Measurements from ENCODE around the gene NFIA. TPM values are rescaled to one million over a fixed set of nuclear protein-coding genes. Genes with fewer than 3 reads are reported as not detected.

NFIA gene
- total and polyA plus RNA-seq, 10 of the 15 experiments (the other 5 are each of a cell fraction or from before 2014, with no cell fraction given), result 0.10 to 0.16 TPM; not detected in 8

- TF ChIP-seq EGR1 (IDR thresholded peaks at IDR 0.05; ENCODE audit: borderline replicate concordance in 1 of 2, low read depth in 2 of 2, low read length in 2 of 2) (no peak), ZBTB11 (CRISPR knock-in tag; IDR thresholded peaks at IDR 0.05) (no peak), NR2C2 (IDR thresholded peaks at IDR 0.05; ENCODE audit: borderline replicate concordance, control insufficient read depth, insufficient read length, low read depth) (no peak), TARDBP (IDR thresholded peaks at IDR 0.05; ENCODE audit: borderline replicate concordance) (no peak)
Measured at GRCh38 chr1:61091455-61091854, 9.1 kb downstream of the NFIA start (continued).

GRCh38 chr1:61092642-61093041 lies 10.3 kb downstream of the NFIA start:
- ChIA-PET SMC1A (ENCODE audit: uncharacterized antibody, unreplicated experiment) (no interaction called here), CTCF (interaction anchor here (0.6 kb wide), 1 partner anchor 164 kb away, joined by 3 read pairs; no protein-coding TSS in a partner anchor), RAD21 (ENCODE audit: unreplicated experiment) (no interaction called here), POLR2A (interaction anchor here (0.7 kb wide), 1 partner anchor 39 kb away, joined by 3 read pairs; no protein-coding TSS in a partner anchor)
- Histone ChIP-seq H3K79me2 (ENCODE audit: control insufficient read depth, insufficient read depth, low read length) (no peaks in the 10 kb centered on the region), H2AFZ (ENCODE audit: control insufficient read depth, low read depth, low read length) (no peak overlapping the region), H3K4me2 (ENCODE audit: control insufficient read depth, insufficient read depth) (no peak overlapping the region), H3K9ac (ENCODE audit: control insufficient read depth, insufficient read depth, low read length) (no peak overlapping the region), H3K4me1 (ENCODE audit: control insufficient read depth, insufficient read depth, low read length) (no peaks in the 10 kb centered on the region), H3K9me3 (replicated peaks; ENCODE audit: control insufficient read depth, insufficient read depth, low read length) (no peaks in the 10 kb centered on the region), H3K27me3 (replicated peaks in 1 of 2; ENCODE audit: control insufficient read depth in 2 of 2, insufficient read depth in 2 of 2, low read length in 1 of 2) (peaks cover 0 to 5% of the 10 kb centered on the region in 2 experiments; a peak in 1 of 4 replicates), H4K20me1 (ENCODE audit: control insufficient read depth, insufficient read depth) (no peaks in the 10 kb centered on the region), H3K27ac (ENCODE audit: control insufficient read depth, insufficient read depth) (no peak overlapping the region), H3K4me3 (no peak overlapping the region), H3K36me3 (ENCODE audit: control insufficient read depth in 2 of 2, insufficient read depth in 2 of 2, low read length in 1 of 2) (no peaks in the 10 kb centered on the region)
- FAIRE-seq, result no peak
- 33% methylated on average over 5 of the region's 5 CpGs for WGBS (ENCODE audit: insufficient coverage, insufficient replicate concordance, low lambda C conversion rate, missing lambda C conversion rate)
- intact Hi-C loops (cut with micrococcal nuclease; ENCODE audit: unreplicated experiment) (no loop called here), in situ Hi-C loops (cut with MboI) (no loop called here)
- no TSS peak for BruUV-seq (replicated peaks)
- no peak for DNase-seq (ENCODE audit: low read depth, low spot score)
- no peak for ATAC-seq
- TF ChIP-seq IRF5 (IDR thresholded peaks at IDR 0.05; ENCODE audit: borderline replicate concordance), result no peak
- TF ChIP-seq PRDM15 (CRISPR knock-in tag; IDR thresholded peaks at IDR 0.05), result no peak
- TF ChIP-seq CHD2 (IDR thresholded peaks at IDR 0.05; ENCODE audit: borderline replicate concordance, low read depth, low read length), result no peak
- no peak for TF ChIP-seq STAT3 (IDR thresholded peaks at IDR 0.05; ENCODE audit: low read depth, low read length)
- no peak for TF ChIP-seq PAX8 (IDR thresholded peaks at IDR 0.05)
- TF ChIP-seq WRNIP1 (IDR thresholded peaks at IDR 0.05; ENCODE audit: borderline replicate concordance, low read depth, low read length), result no peak
- TF ChIP-seq TCF12 (IDR thresholded peaks at IDR 0.05; ENCODE audit: low read depth, low read length), result no peak
- TF ChIP-seq CREB1 (IDR thresholded peaks at IDR 0.05; ENCODE audit: low read depth), result no peak
- TF ChIP-seq HCFC1 (IDR thresholded peaks at IDR 0.05; ENCODE audit: low read length), result no peak
- TF ChIP-seq BMI1 (IDR thresholded peaks at IDR 0.05; ENCODE audit: borderline replicate concordance), result no peak
- no peak for TF ChIP-seq HDAC2 (IDR thresholded peaks at IDR 0.05)
- no peak for TF ChIP-seq ZNF274 (IDR thresholded peaks at IDR 0.05; ENCODE audit: insufficient read depth, insufficient read length)
- TF ChIP-seq RCOR1 (conservative IDR thresholded peaks at IDR 0.05; ENCODE audit: low read depth, low read length), result no peak

Measured in GM12878 (cell line).